Mesendoderm (in vitro differentiated cells): ENCODE measurements around the gene FHOD1.

Experiments
- DNase-seq: peaks from one replicate; pipeline ENCODE4 v3.0.0; 2013
- H2AK5ac ChIP-seq: 2 replicates; pipeline ENCODE4 v1.6.1; 2013; ENCODE audit warnings: low read length, inconsistent platforms
- H2BK120ac ChIP-seq: 2 replicates; pipeline ENCODE4 v1.6.1; 2013; ENCODE audit warnings: low read depth, mild to moderate bottlenecking, low read length, moderate library complexity, mixed read lengths
- H2BK15ac ChIP-seq: replicated peaks from 2 replicates; pipeline ENCODE4 v1.6.1; 2013; ENCODE audit warnings: low read depth, mild to moderate bottlenecking, moderate library complexity
- H2BK5ac ChIP-seq: 2 replicates; pipeline ENCODE4 v1.6.1; 2013; ENCODE audit warnings: low read length, inconsistent platforms
- H3K18ac ChIP-seq: 2 replicates; pipeline ENCODE4 v1.6.1; 2013; ENCODE audit warnings: mild to moderate bottlenecking, low read length, mixed read lengths
- H3K23ac ChIP-seq: one replicate; pipeline ENCODE4 v1.6.1; 2013; ENCODE audit warnings: low read length
- H3K27ac ChIP-seq: 2 replicates; pipeline ENCODE4 v1.5.1; 2013; ENCODE audit warnings: low read depth, mild to moderate bottlenecking, inconsistent platforms, low read length, moderate library complexity
- H3K27me3 ChIP-seq: 2 replicates; pipeline ENCODE4 v1.6.1; 2013; ENCODE audit warnings: low read length, control low read depth, mild to moderate bottlenecking, inconsistent platforms; ENCODE audit not compliant: insufficient read depth, poor library complexity
- H3K36me3 ChIP-seq: 2 replicates; pipeline ENCODE4 v1.6.1; 2013; ENCODE audit warnings: low read length, inconsistent platforms; ENCODE audit not compliant: control insufficient read depth, insufficient read depth
- H3K4ac ChIP-seq: one replicate; pipeline ENCODE4 v1.6.1; 2013; ENCODE audit warnings: low read depth, mild to moderate bottlenecking, low read length, moderate library complexity
- H3K4me1 ChIP-seq: 2 replicates; pipeline ENCODE4 v1.6.1; 2013; ENCODE audit warnings: low read depth, low read length, inconsistent platforms; ENCODE audit not compliant: control insufficient read depth
- H3K4me2 ChIP-seq: 2 replicates; pipeline ENCODE4 v1.6.1; 2013; ENCODE audit warnings: low read length
- H3K4me3 ChIP-seq: 2 replicates; pipeline ENCODE4 v1.5.1; 2013; ENCODE audit warnings: mild to moderate bottlenecking, low read length
- H3K56ac ChIP-seq: one replicate; pipeline ENCODE4 v1.6.1; 2013; ENCODE audit warnings: low read length
- H3K79me1 ChIP-seq: 2 replicates; pipeline ENCODE4 v1.6.1; 2013; ENCODE audit warnings: low read length, inconsistent platforms
- H3K79me2 ChIP-seq: 2 replicates; pipeline ENCODE4 v1.6.1; 2013; ENCODE audit warnings: mild to moderate bottlenecking, low read length; ENCODE audit not compliant: control insufficient read depth, insufficient read depth
- H3K9ac ChIP-seq: 2 replicates; pipeline ENCODE4 v1.6.1; 2013; ENCODE audit warnings: low read length, inconsistent platforms
- H4K5ac ChIP-seq: one replicate; pipeline ENCODE4 v1.6.1; 2013; ENCODE audit warnings: low read length
- H4K8ac ChIP-seq: one replicate; pipeline ENCODE4 v1.6.1; 2013; ENCODE audit warnings: low read depth, mild to moderate bottlenecking, control low read depth, low read length, moderate library complexity
- WGBS: extraction: QIAGEN DNeasy Blood & Tissue Kit; methylation state at CpG from one replicate; pipeline ENCODE4 v1.1.7; 2013; ENCODE audit warnings: low lambda C conversion rate, missing lambda C conversion rate; ENCODE audit not compliant: insufficient coverage; ENCODE audit errors: extremely low coverage; 5-methylcytosine and 5-hydroxymethylcytosine counted together

Gene FHOD1

GRCh38 chr16:67287960-67288359 lies 40.7 kb upstream of the FHOD1 start:
- Histone ChIP-seq H2BK120ac (no peak overlapping the region), H3K23ac (no peak overlapping the region), H3K18ac (no peak overlapping the region), H3K27me3 (no peaks in the 10 kb centered on the region), H3K9ac (no peak overlapping the region), H3K4me2 (no peak overlapping the region), H3K36me3 (no peaks in the 10 kb centered on the region), H3K4ac (no peak overlapping the region), H2BK15ac (no peak overlapping the region), H3K79me2 (no peaks in the 10 kb centered on the region), H4K5ac (no peak overlapping the region), H3K4me1 (no peaks in the 10 kb centered on the region), H3K27ac (no peak overlapping the region), H3K4me3 (no peak overlapping the region), H2AK5ac (no peak overlapping the region), H3K56ac (no peak overlapping the region), H3K79me1 (no peaks in the 10 kb centered on the region), H4K8ac (no peak overlapping the region), H2BK5ac (no peak overlapping the region)
- WGBS = no CpG with 5 or more reads among the region's 14 CpGs
- DNase-seq = no peak

GRCh38 chr16:67286441-67287235 lies 39.4 kb upstream of the FHOD1 start:
- DNase-seq = no peak
- Histone ChIP-seq H3K18ac (no peak overlapping the region), H2BK15ac (no peak overlapping the region), H3K4ac (no peak overlapping the region), H2BK5ac (no peak overlapping the region), H3K36me3 (no peaks in the 10 kb centered on the region), H4K8ac (no peak overlapping the region), H3K9ac (no peak overlapping the region), H3K56ac (no peak overlapping the region), H3K4me1 (no peaks in the 10 kb centered on the region), H3K79me2 (no peaks in the 10 kb centered on the region), H3K27ac (no peak overlapping the region), H3K4me3 (no peak overlapping the region), H2BK120ac (no peak overlapping the region), H2AK5ac (no peak overlapping the region), H3K79me1 (no peaks in the 10 kb centered on the region), H4K5ac (no peak overlapping the region), H3K23ac (no peak overlapping the region), H3K4me2 (no peak overlapping the region), H3K27me3 (no peaks in the 10 kb centered on the region)
- no CpG with 5 or more reads among the region's 28 CpGs for WGBS

DNA sequence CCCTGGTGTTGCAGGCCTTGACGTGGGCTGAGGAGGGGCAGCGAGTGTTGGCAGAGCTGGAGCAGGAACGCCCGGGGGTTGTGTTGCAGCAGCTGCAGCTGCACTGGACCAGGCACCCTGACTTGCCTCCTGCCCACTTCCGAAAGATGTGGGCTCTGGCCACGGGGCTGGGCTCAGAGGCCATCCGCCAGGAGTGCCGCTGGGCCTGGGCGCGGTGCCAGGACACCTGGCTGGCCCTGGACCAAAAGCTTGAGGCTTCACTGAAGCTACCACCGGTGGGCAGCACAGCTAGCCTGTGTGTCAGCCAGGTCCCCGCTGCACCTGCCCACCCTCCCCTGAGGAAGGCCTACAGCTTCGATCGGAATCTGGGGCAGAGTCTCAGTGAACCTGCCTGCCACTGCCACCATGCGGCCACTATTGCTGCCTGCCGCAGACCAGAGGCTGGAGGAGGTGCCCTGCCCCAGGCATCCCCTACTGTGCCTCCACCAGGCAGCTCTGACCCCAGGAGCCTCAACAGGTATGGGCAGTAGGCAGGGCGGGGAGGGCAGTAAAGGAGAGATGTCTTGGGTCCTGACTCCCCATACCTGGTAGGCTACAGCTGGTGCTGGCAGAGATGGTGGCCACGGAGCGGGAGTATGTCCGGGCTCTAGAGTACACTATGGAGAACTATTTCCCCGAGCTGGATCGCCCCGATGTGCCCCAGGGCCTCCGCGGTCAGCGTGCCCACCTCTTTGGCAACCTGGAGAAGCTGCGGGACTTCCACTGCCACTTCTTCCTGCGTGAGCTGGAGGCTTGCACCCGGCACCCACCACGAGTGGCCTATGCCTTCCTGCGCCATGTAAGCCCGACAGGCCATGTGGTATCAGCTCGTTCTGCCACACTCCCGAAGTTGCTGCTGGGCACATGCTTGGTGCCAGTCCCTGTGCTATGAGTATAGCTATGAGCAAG lies 37.7 kb upstream of the FHOD1 start:
- no peak overlapping the region for H3K9ac ChIP-seq
- no peaks in the 10 kb centered on the region for H3K36me3 ChIP-seq
- no peak overlapping the region for H3K4me2 ChIP-seq
- no peak overlapping the region for H2BK120ac ChIP-seq
- H4K5ac ChIP-seq = no peak overlapping the region
- no peak overlapping the region for H2BK15ac ChIP-seq
- H2AK5ac ChIP-seq = no peak overlapping the region
- no peak overlapping the region for H3K4ac ChIP-seq
- H3K23ac ChIP-seq = no peak overlapping the region
- H3K56ac ChIP-seq = no peak overlapping the region
- H2BK5ac ChIP-seq = no peak overlapping the region
- no peaks in the 10 kb centered on the region for H3K27me3 ChIP-seq
- no CpG with 5 or more reads among the region's 34 CpGs for WGBS
- no peak overlapping the region for H3K27ac ChIP-seq
- no peaks in the 10 kb centered on the region for H3K79me2 ChIP-seq
- H3K18ac ChIP-seq = no peak overlapping the region
- no peak overlapping the region for H4K8ac ChIP-seq
- peak; percentile 85 for DNase-seq
- no peak overlapping the region for H3K4me3 ChIP-seq
- no peaks in the 10 kb centered on the region for H3K79me1 ChIP-seq
- no peaks in the 10 kb centered on the region for H3K4me1 ChIP-seq

- no peak overlapping the region for H3K18ac ChIP-seq
- H3K4ac ChIP-seq = no peak overlapping the region
- no peak for DNase-seq
- H3K36me3 ChIP-seq = no peaks in the 10 kb centered on the region
- H3K56ac ChIP-seq = no peak overlapping the region
- H4K5ac ChIP-seq = no peak overlapping the region
- H3K4me3 ChIP-seq = no peak overlapping the region
- no peak overlapping the region for H4K8ac ChIP-seq
- H3K79me1 ChIP-seq = no peaks in the 10 kb centered on the region
- WGBS = no CpG with 5 or more reads among the region's 21 CpGs
- no peak overlapping the region for H3K27ac ChIP-seq
- H3K27me3 ChIP-seq = no peaks in the 10 kb centered on the region
- H3K9ac ChIP-seq = no peak overlapping the region
- H2BK15ac ChIP-seq = no peak overlapping the region
- no peak overlapping the region for H3K23ac ChIP-seq
- no peak overlapping the region for H2AK5ac ChIP-seq
- no peaks in the 10 kb centered on the region for H3K4me1 ChIP-seq
- H3K4me2 ChIP-seq = no peak overlapping the region
- no peak overlapping the region for H2BK120ac ChIP-seq
- H3K79me2 ChIP-seq = no peaks in the 10 kb centered on the region
- H2BK5ac ChIP-seq = no peak overlapping the region
Measured at GRCh38 chr16:67283826-67284555, 36.7 kb upstream of the FHOD1 start.

DNA sequence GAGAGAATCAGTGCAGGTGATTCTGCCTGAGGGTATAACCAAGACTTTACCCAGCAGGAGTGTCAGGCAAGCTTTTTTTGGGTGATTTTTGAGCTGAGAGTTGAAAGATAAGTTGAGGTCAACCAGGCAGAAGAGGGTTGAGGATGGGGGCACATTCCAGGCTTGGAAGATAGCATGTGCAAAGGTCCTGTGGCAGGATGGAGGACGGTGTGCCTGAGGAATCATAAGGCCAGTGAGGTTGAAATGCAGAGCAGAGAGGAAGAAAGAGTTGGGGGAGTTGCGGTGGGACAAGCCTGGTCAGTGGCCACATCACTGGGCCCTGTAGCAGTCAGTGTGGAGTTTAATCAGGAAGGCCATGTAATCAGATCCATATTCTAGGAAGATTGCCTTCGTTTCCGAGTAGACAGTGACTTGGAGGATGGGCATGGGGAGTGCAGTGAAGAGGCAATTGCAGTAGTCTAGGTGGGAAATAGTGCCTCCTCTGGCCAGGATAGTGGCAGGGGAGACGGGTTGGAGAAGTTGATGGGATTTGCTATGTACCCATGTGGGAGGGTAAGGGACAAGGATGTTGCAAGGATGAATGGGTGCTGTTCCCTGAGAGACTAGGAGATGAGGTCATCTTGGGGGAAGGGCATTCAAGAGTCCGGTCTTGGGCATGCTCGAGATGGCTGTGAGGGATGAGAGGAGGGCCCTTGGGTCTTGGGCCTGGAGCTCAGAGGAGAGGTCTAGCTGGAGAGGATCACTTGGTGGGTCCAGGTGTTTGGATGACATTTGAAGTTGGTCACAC lies 36.0 kb upstream of the FHOD1 start:
- Histone ChIP-seq H4K8ac (no peak overlapping the region), H3K4me2 (no peak overlapping the region), H2AK5ac (no peak overlapping the region), H2BK5ac (no peak overlapping the region), H3K79me1 (no peaks in the 10 kb centered on the region), H2BK15ac (no peak overlapping the region), H3K9ac (no peak overlapping the region), H3K36me3 (no peaks in the 10 kb centered on the region), H3K27me3 (no peaks in the 10 kb centered on the region), H3K18ac (no peak overlapping the region), H3K27ac (no peak overlapping the region), H4K5ac (no peak overlapping the region), H3K4me3 (no peak overlapping the region), H3K79me2 (no peaks in the 10 kb centered on the region), H3K4ac (no peak overlapping the region), H3K56ac (no peak overlapping the region), H2BK120ac (no peak overlapping the region), H3K23ac (no peak overlapping the region), H3K4me1 (no peaks in the 10 kb centered on the region)
- DNase-seq = peak; percentile 70
- no CpG with 5 or more reads among the region's 7 CpGs for WGBS
